ENCODE measurements around the gene PPP1R26.
"Not testable (repeated sequence)": the region's sequence is repeated elsewhere in the genome, so short reads cannot be mapped to it uniquely, and the experiment has no call there.

PPP1R26 gene

DNA sequence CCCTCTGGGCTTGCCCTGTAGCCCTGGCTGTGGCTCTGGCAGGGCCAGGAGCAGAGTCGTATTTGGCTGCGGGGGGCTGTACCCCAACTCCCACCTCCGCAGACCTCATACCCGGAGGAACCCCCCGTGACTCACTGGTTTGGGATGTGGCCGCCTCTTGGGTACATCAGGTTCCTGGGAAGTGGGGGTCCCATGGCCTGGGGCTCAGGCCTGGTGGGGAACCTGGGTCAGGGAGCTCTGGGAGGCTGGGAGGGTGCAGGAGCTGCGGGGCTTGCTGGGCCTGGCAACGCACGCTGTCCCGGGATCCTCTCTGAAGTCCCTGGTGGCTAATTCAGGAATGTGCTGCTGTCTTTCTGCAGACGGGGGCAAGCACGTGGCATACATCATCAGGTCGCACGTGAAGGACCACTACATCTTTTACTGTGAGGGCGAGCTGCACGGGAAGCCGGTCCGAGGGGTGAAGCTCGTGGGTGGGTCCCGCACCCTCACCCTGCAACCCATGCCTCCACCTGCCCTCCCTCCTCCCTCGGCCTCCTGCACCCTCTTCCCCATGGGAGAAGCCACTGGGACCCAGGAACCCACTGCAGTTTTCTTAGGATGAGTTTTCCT, 44.0 kb downstream of the PPP1R26 start:
- no peaks in the 10 kb centered on the region for H3K9me3 Mint-ChIP-seq
- no peaks in the 10 kb centered on the region for H3K36me3 Mint-ChIP-seq (ENCODE audit: low read depth)
- H3K27ac Mint-ChIP-seq = no peak overlapping the region
- TF ChIP-seq CTCF (IDR thresholded peaks at IDR 0.05; ENCODE audit: unreplicated experiment in 3 of 3) = no peak
- peaks cover 13% of the 10 kb centered on the region for H3K27me3 Mint-ChIP-seq (ENCODE audit: low read depth)
- H3K4me1 Mint-ChIP-seq = no peaks in the 10 kb centered on the region
- H3K4me3 Mint-ChIP-seq = no peak overlapping the region

- Mint-ChIP-seq H3K4me1 (no peaks in the 10 kb centered on the region), H3K4me3 (no peak overlapping the region), H3K27ac (no peak overlapping the region), H3K36me3 (ENCODE audit: low read depth) (no peaks in the 10 kb centered on the region), H3K9me3 (peaks cover 3% of the 10 kb centered on the region), H3K27me3 (ENCODE audit: low read depth) (peaks cover 14% of the 10 kb centered on the region)
- TF ChIP-seq CTCF (IDR thresholded peaks at IDR 0.05; ENCODE audit: unreplicated experiment in 3 of 3) = no peak
Observed at GRCh38 chr9:135524130-135524861, 44.7 kb downstream of the PPP1R26 start.

- Mint-ChIP-seq H3K4me1 (no peaks in the 10 kb centered on the region), H3K4me3 (no peak overlapping the region), H3K27me3 (ENCODE audit: low read depth) (peaks cover 13% of the 10 kb centered on the region), H3K27ac (no peak overlapping the region), H3K36me3 (ENCODE audit: low read depth) (no peaks in the 10 kb centered on the region), H3K9me3 (peaks cover 10% of the 10 kb centered on the region)
- no peak for TF ChIP-seq CTCF (IDR thresholded peaks at IDR 0.05; ENCODE audit: unreplicated experiment in 3 of 3)
Observed at GRCh38 chr9:135525241-135526088, 45.9 kb downstream of the PPP1R26 start.

DNA sequence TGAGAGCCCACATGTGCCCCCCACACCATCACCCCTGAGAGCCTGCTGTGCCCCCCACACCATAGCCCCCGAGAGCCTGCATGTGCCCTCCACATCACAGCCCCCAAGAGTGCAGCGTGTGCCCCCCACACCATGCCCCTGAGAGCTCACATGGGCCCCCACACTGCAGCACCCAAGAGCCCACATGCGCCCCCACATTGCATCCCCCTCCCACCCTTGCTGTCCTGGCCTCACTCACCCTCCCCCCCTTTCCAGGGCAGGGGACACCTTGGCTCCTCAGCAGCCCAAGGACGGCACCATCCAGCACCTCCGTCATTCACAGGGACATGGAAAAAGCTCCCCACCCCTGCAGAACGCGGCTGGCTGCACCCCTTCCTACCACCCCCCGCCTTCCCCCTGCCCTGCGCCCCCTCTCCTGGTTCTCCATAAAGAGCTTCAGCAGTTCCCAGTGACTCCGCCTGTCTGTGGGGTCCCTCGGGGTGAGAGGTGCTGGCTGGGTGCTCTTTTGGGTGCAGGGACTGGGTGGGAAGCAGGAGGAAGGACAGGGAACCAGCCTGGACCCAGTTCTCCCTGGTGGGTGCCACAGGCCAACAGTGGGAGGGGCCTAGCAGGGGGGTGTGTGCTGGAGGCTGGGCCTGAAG, 46.6 kb downstream of the PPP1R26 start:
- no peak overlapping the region for H3K4me3 Mint-ChIP-seq
- peaks cover 10% of the 10 kb centered on the region for H3K9me3 Mint-ChIP-seq
- no peak overlapping the region for H3K27ac Mint-ChIP-seq
- H3K27me3 Mint-ChIP-seq (ENCODE audit: low read depth) = peaks cover 9% of the 10 kb centered on the region
- H3K36me3 Mint-ChIP-seq (ENCODE audit: low read depth) = no peaks in the 10 kb centered on the region
- no peaks in the 10 kb centered on the region for H3K4me1 Mint-ChIP-seq
- no peak for TF ChIP-seq CTCF (IDR thresholded peaks at IDR 0.05; ENCODE audit: unreplicated experiment in 3 of 3)

- Mint-ChIP-seq H3K9me3 (peaks cover 10% of the 10 kb centered on the region), H3K4me1 (no peaks in the 10 kb centered on the region), H3K4me3 (no peak overlapping the region), H3K27me3 (ENCODE audit: low read depth) (peaks cover 9% of the 10 kb centered on the region), H3K27ac (no peak overlapping the region), H3K36me3 (ENCODE audit: low read depth) (no peaks in the 10 kb centered on the region)
- TF ChIP-seq CTCF (IDR thresholded peaks at IDR 0.05; ENCODE audit: unreplicated experiment in 3 of 3) = no peak
Observed at GRCh38 chr9:135526730-135527571, 47.4 kb downstream of the PPP1R26 start.

- not testable (repeated sequence) for H3K4me3 Mint-ChIP-seq; H3K27ac Mint-ChIP-seq; H3K4me1 Mint-ChIP-seq; H3K36me3 Mint-ChIP-seq (ENCODE audit: low read depth); H3K27me3 Mint-ChIP-seq (ENCODE audit: low read depth)
- peaks cover 10% of the 10 kb centered on the region for H3K9me3 Mint-ChIP-seq
Observed at GRCh38 chr9:135528842-135529435, 49.4 kb downstream of the PPP1R26 start.
